Measurements from ENCODE around the gene CCDC92B.

DNA sequence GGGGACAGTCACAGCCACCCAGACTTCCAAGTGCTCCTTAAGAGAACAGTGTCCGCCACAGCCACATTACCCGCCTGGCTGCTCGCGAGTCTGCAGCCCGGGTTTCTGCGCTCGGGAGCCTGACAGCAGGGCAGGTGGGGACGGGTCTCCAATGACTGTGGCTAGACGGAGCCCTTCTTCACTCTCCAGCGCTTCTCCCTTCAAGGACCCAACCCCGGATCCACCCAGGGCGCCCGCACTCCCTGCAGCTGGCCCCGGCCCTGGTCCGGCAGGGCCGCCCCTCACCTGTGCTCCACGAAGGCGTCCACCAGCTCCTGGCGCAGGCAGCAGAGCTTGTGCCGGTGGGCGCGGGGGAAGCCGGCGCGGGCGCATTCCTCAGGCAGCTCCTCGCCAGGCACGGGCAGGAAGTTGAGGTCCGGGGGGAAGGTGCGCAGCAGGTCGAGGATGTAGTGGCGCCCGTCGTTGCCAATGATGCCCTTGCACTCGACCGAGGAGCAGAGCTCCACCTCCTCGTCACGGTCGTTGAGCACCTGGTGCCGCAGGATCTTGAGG lies 51.8 kb downstream of the CCDC92B start:
- TF ChIP-seq, protein P1, sequence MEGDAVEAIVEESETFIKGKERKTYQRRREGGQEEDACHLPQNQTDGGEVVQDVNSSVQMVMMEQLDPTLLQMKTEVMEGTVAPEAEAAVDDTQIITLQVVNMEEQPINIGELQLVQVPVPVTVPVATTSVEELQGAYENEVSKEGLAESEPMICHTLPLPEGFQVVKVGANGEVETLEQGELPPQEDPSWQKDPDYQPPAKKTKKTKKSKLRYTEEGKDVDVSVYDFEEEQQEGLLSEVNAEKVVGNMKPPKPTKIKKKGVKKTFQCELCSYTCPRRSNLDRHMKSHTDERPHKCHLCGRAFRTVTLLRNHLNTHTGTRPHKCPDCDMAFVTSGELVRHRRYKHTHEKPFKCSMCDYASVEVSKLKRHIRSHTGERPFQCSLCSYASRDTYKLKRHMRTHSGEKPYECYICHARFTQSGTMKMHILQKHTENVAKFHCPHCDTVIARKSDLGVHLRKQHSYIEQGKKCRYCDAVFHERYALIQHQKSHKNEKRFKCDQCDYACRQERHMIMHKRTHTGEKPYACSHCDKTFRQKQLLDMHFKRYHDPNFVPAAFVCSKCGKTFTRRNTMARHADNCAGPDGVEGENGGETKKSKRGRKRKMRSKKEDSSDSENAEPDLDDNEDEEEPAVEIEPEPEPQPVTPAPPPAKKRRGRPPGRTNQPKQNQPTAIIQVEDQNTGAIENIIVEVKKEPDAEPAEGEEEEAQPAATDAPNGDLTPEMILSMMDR (IDR thresholded peaks at IDR 0.05): no peak
- no peak for TF ChIP-seq EP300 (IDR thresholded peaks at IDR 0.05)

Measured in ovary (tissue), 3 donors.